ENCODE data around the gene SETMAR.

Gene SETMAR

GRCh38 chr3:4341336-4341675, 38.1 kb downstream of the SETMAR start:
- peaks cover 12% of the 10 kb centered on the region for H3K4me1 ChIP-seq (ENCODE audit: insufficient read depth, low read length)
- H3K27me3 ChIP-seq (ENCODE audit: insufficient read depth, low read length) = no peaks in the 10 kb centered on the region
- H3K4me3 ChIP-seq (ENCODE audit: low read length) = no peak overlapping the region
- no peaks in the 10 kb centered on the region for H3K36me3 ChIP-seq (ENCODE audit: insufficient read depth, low read length)
- peaks cover 3% of the 10 kb centered on the region for H3K9me3 ChIP-seq (ENCODE audit: low read length)
- H2AFZ ChIP-seq (ENCODE audit: low read depth, low read length) = no peak overlapping the region

- Histone ChIP-seq H3K4me1 (ENCODE audit: insufficient read depth, low read length) (peaks cover 12% of the 10 kb centered on the region), H3K27me3 (ENCODE audit: insufficient read depth, low read length) (no peaks in the 10 kb centered on the region), H3K36me3 (ENCODE audit: insufficient read depth, low read length) (no peaks in the 10 kb centered on the region), H3K4me3 (ENCODE audit: low read length) (no peak overlapping the region), H2AFZ (ENCODE audit: low read depth, low read length) (no peak overlapping the region), H3K9me3 (ENCODE audit: low read length) (peaks cover 3% of the 10 kb centered on the region)
Measured at GRCh38 chr3:4343258-4343657, 40.1 kb downstream of the SETMAR start.

- Histone ChIP-seq H3K36me3 (ENCODE audit: insufficient read depth, low read length) (no peaks in the 10 kb centered on the region), H3K4me1 (ENCODE audit: insufficient read depth, low read length) (no peaks in the 10 kb centered on the region), H3K4me3 (ENCODE audit: low read length) (no peak overlapping the region), H2AFZ (ENCODE audit: low read depth, low read length) (no peak overlapping the region), H3K27me3 (ENCODE audit: insufficient read depth, low read length) (no peaks in the 10 kb centered on the region), H3K9me3 (ENCODE audit: low read length) (no peaks in the 10 kb centered on the region)
Measured at GRCh38 chr3:4350789-4351163, 47.6 kb downstream of the SETMAR start.

- Histone ChIP-seq H3K36me3 (ENCODE audit: insufficient read depth, low read length) (no peaks in the 10 kb centered on the region), H3K4me3 (ENCODE audit: low read length) (no peak overlapping the region), H2AFZ (ENCODE audit: low read depth, low read length) (no peak overlapping the region)
Measured at GRCh38 chr3:4351164-4351855, 48.1 kb downstream of the SETMAR start.

GRCh38 chr3:4351872-4352271, 48.7 kb downstream of the SETMAR start:
- Histone ChIP-seq H3K4me1 (ENCODE audit: insufficient read depth, low read length) (no peaks in the 10 kb centered on the region), H3K4me3 (ENCODE audit: low read length) (no peak overlapping the region), H3K36me3 (ENCODE audit: insufficient read depth, low read length) (no peaks in the 10 kb centered on the region), H3K27me3 (ENCODE audit: insufficient read depth, low read length) (no peaks in the 10 kb centered on the region), H3K9me3 (ENCODE audit: low read length) (no peaks in the 10 kb centered on the region), H2AFZ (ENCODE audit: low read depth, low read length) (no peak overlapping the region)

More at GRCh38 chr3:4351164-4351855, 48.1 kb downstream of the SETMAR start:
- H3K4me1 ChIP-seq (ENCODE audit: insufficient read depth, low read length) = no peaks in the 10 kb centered on the region
- no peaks in the 10 kb centered on the region for H3K27me3 ChIP-seq (ENCODE audit: insufficient read depth, low read length)
- H3K9me3 ChIP-seq (ENCODE audit: low read length) = no peaks in the 10 kb centered on the region

- Histone ChIP-seq H3K27me3 (ENCODE audit: insufficient read depth, low read length) (no peaks in the 10 kb centered on the region), H3K36me3 (ENCODE audit: insufficient read depth, low read length) (no peaks in the 10 kb centered on the region), H3K4me1 (ENCODE audit: insufficient read depth, low read length) (no peaks in the 10 kb centered on the region), H3K4me3 (ENCODE audit: low read length) (no peak overlapping the region), H3K9me3 (ENCODE audit: low read length) (no peaks in the 10 kb centered on the region), H2AFZ (ENCODE audit: low read depth, low read length) (no peak overlapping the region)
Measured at GRCh38 chr3:4355401-4356219, 52.4 kb downstream of the SETMAR start.

GRCh38 chr3:4356220-4356540, 53.0 kb downstream of the SETMAR start:
- no peaks in the 10 kb centered on the region for H3K9me3 ChIP-seq (ENCODE audit: low read length)
- no peak overlapping the region for H3K4me3 ChIP-seq (ENCODE audit: low read length)
- H3K36me3 ChIP-seq (ENCODE audit: insufficient read depth, low read length) = peaks cover 1% of the 10 kb centered on the region
- no peak overlapping the region for H2AFZ ChIP-seq (ENCODE audit: low read depth, low read length)
- no peaks in the 10 kb centered on the region for H3K4me1 ChIP-seq (ENCODE audit: insufficient read depth, low read length)
- H3K27me3 ChIP-seq (ENCODE audit: insufficient read depth, low read length) = no peaks in the 10 kb centered on the region

GRCh38 chr3:4356546-4357410, 53.6 kb downstream of the SETMAR start:
- Histone ChIP-seq H3K4me3 (ENCODE audit: low read length) (no peak overlapping the region), H3K4me1 (ENCODE audit: insufficient read depth, low read length) (no peaks in the 10 kb centered on the region), H3K36me3 (ENCODE audit: insufficient read depth, low read length) (peaks cover 5% of the 10 kb centered on the region), H2AFZ (ENCODE audit: low read depth, low read length) (no peak overlapping the region), H3K9me3 (ENCODE audit: low read length) (peaks cover 1% of the 10 kb centered on the region), H3K27me3 (ENCODE audit: insufficient read depth, low read length) (no peaks in the 10 kb centered on the region)

- no peaks in the 10 kb centered on the region for H3K27me3 ChIP-seq (ENCODE audit: insufficient read depth, low read length)
- no peaks in the 10 kb centered on the region for H3K4me1 ChIP-seq (ENCODE audit: insufficient read depth, low read length)
- H3K9me3 ChIP-seq (ENCODE audit: low read length) = peaks cover 3% of the 10 kb centered on the region
- H3K4me3 ChIP-seq (ENCODE audit: low read length) = no peak overlapping the region
- H3K36me3 ChIP-seq (ENCODE audit: insufficient read depth, low read length) = peaks cover 8% of the 10 kb centered on the region
- H2AFZ ChIP-seq (ENCODE audit: low read depth, low read length) = no peak overlapping the region
Measured at GRCh38 chr3:4358273-4358672, 55.1 kb downstream of the SETMAR start.

GRCh38 chr3:4359805-4360502, 56.8 kb downstream of the SETMAR start:
- no peaks in the 10 kb centered on the region for H3K4me1 ChIP-seq (ENCODE audit: insufficient read depth, low read length)
- H3K4me3 ChIP-seq (ENCODE audit: low read length) = no peak overlapping the region
- peaks cover 8% of the 10 kb centered on the region for H3K36me3 ChIP-seq (ENCODE audit: insufficient read depth, low read length)

GRCh38 chr3:4360817-4361216, 57.6 kb downstream of the SETMAR start:
- Histone ChIP-seq H2AFZ (ENCODE audit: low read depth, low read length) (no peak overlapping the region), H3K4me1 (ENCODE audit: insufficient read depth, low read length) (no peaks in the 10 kb centered on the region)

More at GRCh38 chr3:4359805-4360502, 56.8 kb downstream of the SETMAR start:
- Histone ChIP-seq H3K9me3 (ENCODE audit: low read length) (peaks cover 3% of the 10 kb centered on the region), H2AFZ (ENCODE audit: low read depth, low read length) (no peak overlapping the region), H3K27me3 (ENCODE audit: insufficient read depth, low read length) (no peaks in the 10 kb centered on the region)

GRCh38 chr3:4362523-4362922, 59.4 kb downstream of the SETMAR start:
- peaks cover 3% of the 10 kb centered on the region for H3K9me3 ChIP-seq (ENCODE audit: low read length)
- H2AFZ ChIP-seq (ENCODE audit: low read depth, low read length) = no peak overlapping the region

More at GRCh38 chr3:4360817-4361216, 57.6 kb downstream of the SETMAR start:
- H3K27me3 ChIP-seq (ENCODE audit: insufficient read depth, low read length) = no peaks in the 10 kb centered on the region
- peaks cover 8% of the 10 kb centered on the region for H3K36me3 ChIP-seq (ENCODE audit: insufficient read depth, low read length)
- H3K9me3 ChIP-seq (ENCODE audit: low read length) = peaks cover 3% of the 10 kb centered on the region
- no peak overlapping the region for H3K4me3 ChIP-seq (ENCODE audit: low read length)

More at GRCh38 chr3:4362523-4362922, 59.4 kb downstream of the SETMAR start:
- Histone ChIP-seq H3K27me3 (ENCODE audit: insufficient read depth, low read length) (no peaks in the 10 kb centered on the region), H3K4me1 (ENCODE audit: insufficient read depth, low read length) (no peaks in the 10 kb centered on the region), H3K4me3 (ENCODE audit: low read length) (no peak overlapping the region), H3K36me3 (ENCODE audit: insufficient read depth, low read length) (peaks cover 8% of the 10 kb centered on the region)

Measured in neuron (in vitro differentiated cells).